H1 (cell line): Measurements from ENCODE around the gene MIPEP. TPM values are rescaled to one million over a fixed set of nuclear protein-coding genes. Genes with fewer than 3 reads are reported as not detected.

Experiments used
- CTCF ChIA-PET: fragments of 300-600 bp; sonication (Branson Sonifier 250); formaldehyde crosslinking; loops from one replicate; lab custom pipeline; 2021; ENCODE audit not compliant: partially characterized antibody; lab: Charles Lee
- POLR2A ChIA-PET: fragments of 300-600 bp; sonication (Branson Sonifier 250); formaldehyde crosslinking; loops from one replicate; lab custom pipeline; 2021; ENCODE audit warnings: inconsistent platforms; ENCODE audit not compliant: partially characterized antibody; lab: Charles Lee
- DNase-seq, 2 experiments: peaks; one replicate each; pipeline versions ENCODE4 v3.0.0 to v3.0.0-alpha.2; 2010 to 2022; ENCODE audit warnings: low spot score in 2 of 2, low read depth in 1 of 2, mixed read lengths in 1 of 2
- FAIRE-seq: peaks from 2 replicates; lab custom pipeline; 2011; peaks lifted over from hg19 to GRCh38; lab: Jason Lieb, UNC
- H2AFZ ChIP-seq: 2 replicates; pipeline ENCODE4 v1.8.1; 2012; ENCODE audit warnings: low read length, inconsistent platforms
- H2AK5ac ChIP-seq: 2 replicates; pipeline ENCODE4 v1.6.1; 2013; ENCODE audit warnings: low read depth, low read length
- H2BK120ac ChIP-seq: replicated peaks from 2 replicates; pipeline ENCODE3; 2013; ENCODE audit warnings: low read depth, low read length, inconsistent platforms
- H2BK12ac ChIP-seq: 2 replicates; pipeline ENCODE4 v1.6.1; 2013; ENCODE audit warnings: low read depth, low read length
- H2BK15ac ChIP-seq: 2 replicates; pipeline ENCODE4 v1.6.1; 2013; ENCODE audit warnings: low read length
- H2BK20ac ChIP-seq: 2 replicates; pipeline ENCODE4 v1.6.1; 2013; ENCODE audit warnings: low read length
- H2BK5ac ChIP-seq: 2 replicates; pipeline ENCODE4 v1.6.1; 2013; ENCODE audit warnings: low read depth, low read length
- H3K14ac ChIP-seq: 2 replicates; pipeline ENCODE4 v1.6.1; 2013; ENCODE audit warnings: inconsistent platforms; ENCODE audit not compliant: insufficient read length
- H3K18ac ChIP-seq: 2 replicates; pipeline ENCODE4 v1.6.1; 2013; ENCODE audit warnings: low read length; ENCODE audit errors: extremely low read depth
- H3K23ac ChIP-seq: 2 replicates; pipeline ENCODE4 v1.6.1; 2013; ENCODE audit warnings: inconsistent platforms; ENCODE audit not compliant: insufficient read length
- H3K23me2 ChIP-seq: 2 replicates; pipeline ENCODE4 v1.6.1; 2013; ENCODE audit warnings: low read depth, low read length
- H3K27ac ChIP-seq: 2 replicates; pipeline ENCODE4 v1.6.1; 2011; ENCODE audit warnings: low read depth, low read length, inconsistent platforms
- H3K27me3 ChIP-seq, 4 experiments: replicated peaks in 1 of 4; 1 replicate in 1 of 4; 2 replicates in 3 of 4; pipeline versions ENCODE4 v1.6.1 to v1.8.1; 2011 to 2013; ENCODE audit warnings: low read length in 3 of 4, mild to moderate bottlenecking in 3 of 4, inconsistent platforms in 2 of 4, mixed read lengths in 2 of 4, moderate library complexity in 1 of 4; ENCODE audit not compliant: control insufficient read depth in 3 of 4, insufficient read depth in 3 of 4; ENCODE audit errors: extremely low read depth in 1 of 4
- H3K36me3 ChIP-seq, 4 experiments: 2 replicates each; pipeline versions ENCODE4 v1.6.1 to v1.8.1; 2011 to 2013; ENCODE audit warnings: mild to moderate bottlenecking in 4 of 4, low read length in 3 of 4, moderate library complexity in 2 of 4, control low read depth in 1 of 4, inconsistent platforms in 1 of 4; ENCODE audit not compliant: insufficient read depth in 4 of 4, control insufficient read depth in 2 of 4
- H3K4ac ChIP-seq: replicated peaks from 2 replicates; pipeline ENCODE3; 2013; ENCODE audit warnings: low read length, low read depth, mixed read lengths, inconsistent platforms; ENCODE audit not compliant: insufficient read length
- H3K4me1 ChIP-seq, 4 experiments: replicated peaks in 1 of 4; 1 replicate in 1 of 4; 2 replicates in 3 of 4; pipeline versions ENCODE4 v1.6.1 to v1.8.1; 2011 to 2013; ENCODE audit warnings: low read length in 3 of 4, inconsistent platforms in 2 of 4, mixed read lengths in 1 of 4; ENCODE audit not compliant: insufficient read depth in 4 of 4, control insufficient read depth in 3 of 4
- H3K4me2 ChIP-seq, 2 experiments: 2 replicates each; pipeline versions ENCODE4 v1.6.1 to v1.8.1; 2011 to 2013; ENCODE audit warnings: low read depth in 2 of 2, low read length in 2 of 2, control low read depth in 1 of 2, inconsistent platforms in 1 of 2, mild to moderate bottlenecking in 1 of 2; ENCODE audit not compliant: insufficient read depth in 1 of 2
- H3K4me3 ChIP-seq, 4 experiments: fragments of 200-600, 300-600 bp in 1 of 4; sonication (generic), shearing (Covaris generic), sonication (Bioruptor Twin) in 1 of 4; 2 replicates each; pipeline versions ENCODE4 v1.5.1 to v1.8.1; 2011 to 2016; ENCODE audit warnings: low read length in 4 of 4, low read depth in 3 of 4, control low read depth in 2 of 4, inconsistent platforms in 2 of 4, mild to moderate bottlenecking in 2 of 4, mixed read lengths in 1 of 4, moderate library complexity in 1 of 4; ENCODE audit not compliant: insufficient read depth in 2 of 4; ENCODE audit errors: extremely low read depth in 1 of 4
- H3K56ac ChIP-seq: replicated peaks from 2 replicates; pipeline ENCODE3; 2013; ENCODE audit warnings: low read depth, mild to moderate bottlenecking, mixed read lengths, low read length, inconsistent platforms; ENCODE audit not compliant: insufficient read length
- H3K79me1 ChIP-seq: 2 replicates; pipeline ENCODE4 v1.6.1; 2013; ENCODE audit warnings: low read depth, low read length, control low read depth
- H3K79me2 ChIP-seq, 2 experiments: 2 replicates each; pipeline versions ENCODE4 v1.6.1 to v1.8.1; 2012 to 2013; ENCODE audit warnings: low read length in 2 of 2, mild to moderate bottlenecking in 2 of 2, inconsistent platforms in 1 of 2; ENCODE audit not compliant: insufficient read depth in 2 of 2, control insufficient read depth in 1 of 2
- H3K9ac ChIP-seq, 4 experiments: replicated peaks in 1 of 4; 1 replicate in 1 of 4; 2 replicates in 3 of 4; pipeline versions ENCODE4 v1.6.1 to v1.8.1; 2011 to 2013; ENCODE audit warnings: low read depth in 3 of 4, low read length in 3 of 4, control low read depth in 2 of 4, mild to moderate bottlenecking in 2 of 4, moderate library complexity in 2 of 4, inconsistent platforms in 1 of 4; ENCODE audit errors: extremely low read depth in 1 of 4
- H3K9me3 ChIP-seq, 2 experiments: 2 replicates each; pipeline versions ENCODE4 v1.6.1 to v1.8.1; 2012 to 2013; ENCODE audit warnings: mild to moderate bottlenecking in 2 of 2, moderate library complexity in 2 of 2, control low read depth in 1 of 2, inconsistent platforms in 1 of 2, low read depth in 1 of 2, low read length in 1 of 2, mixed read lengths in 1 of 2; ENCODE audit not compliant: insufficient read depth in 2 of 2
- H4K20me1 ChIP-seq, 2 experiments: replicated peaks in 1 of 2; 2 replicates each; pipeline versions ENCODE3 to v1.8.1; 2011 to 2013; ENCODE audit warnings: inconsistent platforms in 2 of 2, low read length in 2 of 2, mild to moderate bottlenecking in 1 of 2; ENCODE audit not compliant: insufficient read depth in 2 of 2, control insufficient read depth in 1 of 2
- H4K5ac ChIP-seq: 2 replicates; pipeline ENCODE4 v1.6.1; 2013; ENCODE audit warnings: low read length, low read depth, mixed read lengths, inconsistent platforms; ENCODE audit not compliant: insufficient read length
- H4K8ac ChIP-seq: 2 replicates; pipeline ENCODE4 v1.8.0; 2013; ENCODE audit warnings: mild to moderate bottlenecking, moderate library complexity, low read length, inconsistent platforms; ENCODE audit not compliant: insufficient read depth; ENCODE audit errors: extremely low read depth
- H4K91ac ChIP-seq: replicated peaks from 2 replicates; pipeline ENCODE3; 2013; ENCODE audit warnings: low read length, mixed read lengths, inconsistent platforms; ENCODE audit not compliant: insufficient read length
- ATF3 ChIP-seq: IDR thresholded peaks from 2 replicates; pipeline ENCODE4 v1.6.1; 2011; ENCODE audit warnings: low read depth, mild to moderate bottlenecking, low read length; ENCODE audit not compliant: insufficient read depth
- CBX5 ChIP-seq: fragments of 300-800, 300-1000 bp; sonication (generic); IDR thresholded peaks from 2 replicates; pipeline ENCODE4 v1.7.1; 2016; ENCODE audit warnings: antibody characterized with exemption, low read length, low read depth
- CREB1 ChIP-seq: IDR thresholded peaks from 2 replicates; pipeline ENCODE4 v1.6.1; 2012; ENCODE audit warnings: inconsistent platforms
- GTF2F1 ChIP-seq: IDR thresholded peaks from 2 replicates; pipeline ENCODE4 v1.6.1; 2012; ENCODE audit warnings: low read depth, low read length, improper control_type of control experiment, borderline replicate concordance
- HDAC2 ChIP-seq, 2 experiments: fragments of 300-600 bp in 1 of 2; sonication (generic) in 1 of 2; IDR thresholded peaks; 2 replicates each; pipeline ENCODE4 v1.6.1; 2011 to 2012; ENCODE audit warnings: low read depth in 2 of 2, low read length in 2 of 2, mild to moderate bottlenecking in 2 of 2, moderate library complexity in 2 of 2, borderline replicate concordance in 1 of 2, inconsistent platforms in 1 of 2
- RXRA ChIP-seq: IDR thresholded peaks from 2 replicates; pipeline ENCODE4 v1.6.1; 2011; ENCODE audit warnings: low read depth, mild to moderate bottlenecking, low read length, moderate library complexity; ENCODE audit not compliant: insufficient read depth
- WGBS, 2 experiments: shearing (Covaris generic) in 1 of 2; methylation state at CpG; one replicate each; pipeline versions ENCODE4 v1.1.6 to v1.1.7; 2013 to 2015; ENCODE audit warnings: low lambda C conversion rate in 2 of 2, mixed read lengths in 2 of 2, inconsistent platforms in 1 of 2, low coverage in 1 of 2, missing lambda C conversion rate in 1 of 2; ENCODE audit not compliant: insufficient replicate concordance in 2 of 2, insufficient coverage in 1 of 2, insufficient read length in 1 of 2; ENCODE audit errors: extremely low coverage in 1 of 2, missing lambda C conversion rate in 1 of 2; 5-methylcytosine and 5-hydroxymethylcytosine counted together
- polyA plus RNA-seq, 7 experiments: library from polyadenylated mRNA; depleted of rRNA in 3 of 7; stranded (reverse) in 5 of 7; unstranded in 2 of 7; fragments of >200 nt in 5 of 7; fragments of 200-250 nt in 2 of 7; gene quantifications; 1 replicate in 5 of 7; 2 replicates in 1 of 7; 4 replicates in 1 of 7; pipeline versions ENCODE4 v1.2.1 to v1.2.3, GENCODE V29; 2011 to 2013; ENCODE audit warnings: missing spikeins in 2 of 7, mixed read lengths in 2 of 7
- total RNA-seq: library from RNA; stranded (reverse); fragmentation: NEBNext Ultra II Directional; extraction: Animal tissue kit (Norgen Biotek cat#: 25700); gene quantifications from 2 replicates; pipeline ENCODE4 v1.2.1, GENCODE V29; 2021
- TF ChIP-seq, protein P1 (sequence below): IDR thresholded peaks from 2 replicates; pipeline ENCODE4 v1.6.1; 2012; ENCODE audit warnings: inconsistent platforms

Gene MIPEP
- total and polyA plus RNA-seq, 2 of the 8 experiments (the other 6 are each of a cell fraction or from before 2014, with no cell fraction given): 24.0 to 24.2 TPM

DNA sequence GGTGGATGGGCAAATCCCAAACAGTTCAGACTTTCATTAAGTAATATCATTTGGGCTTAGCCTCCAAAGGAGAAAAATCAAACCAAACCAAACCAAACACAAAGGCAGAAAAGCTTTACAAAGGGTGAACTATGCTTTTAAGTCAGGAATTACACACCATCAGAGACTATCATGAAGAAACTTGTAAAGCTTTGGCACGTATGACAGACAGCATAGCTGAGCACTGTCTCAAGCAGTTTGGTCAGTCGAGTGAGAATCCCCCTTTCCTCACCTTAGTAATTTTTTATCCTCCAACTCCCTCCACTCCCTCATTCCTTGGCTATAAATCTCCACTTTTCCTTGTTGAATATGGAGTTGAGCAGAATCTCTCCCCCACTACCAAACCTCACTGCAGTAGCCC, 72.1 kb downstream of the MIPEP start:
- no peaks in the 10 kb centered on the region for H3K4me1 ChIP-seq
- H3K56ac ChIP-seq: no peak overlapping the region
- no peaks in the 10 kb centered on the region for H3K23me2 ChIP-seq
- no peak overlapping the region for H4K5ac ChIP-seq
- H2AFZ ChIP-seq: no peak overlapping the region
- H4K91ac ChIP-seq: no peak overlapping the region
- no peaks in the 10 kb centered on the region for H4K20me1 ChIP-seq
- no peak overlapping the region for H3K14ac ChIP-seq
- no peak overlapping the region for H2AK5ac ChIP-seq
- H2BK12ac ChIP-seq: no peak overlapping the region
- H3K4ac ChIP-seq: no peak overlapping the region
- WGBS, 2 experiments: 88% methylated on average over 2 of the region's 2 CpGs; no CpG with 5 or more reads in 1 of the 2 experiments
- DNase-seq: no peak
- H3K36me3 ChIP-seq: no peaks in the 10 kb centered on the region
- H2BK120ac ChIP-seq: no peak overlapping the region
- no peak for TF ChIP-seq CBX5
- TF ChIP-seq CREB1: no peak
- TF ChIP-seq, protein P1, sequence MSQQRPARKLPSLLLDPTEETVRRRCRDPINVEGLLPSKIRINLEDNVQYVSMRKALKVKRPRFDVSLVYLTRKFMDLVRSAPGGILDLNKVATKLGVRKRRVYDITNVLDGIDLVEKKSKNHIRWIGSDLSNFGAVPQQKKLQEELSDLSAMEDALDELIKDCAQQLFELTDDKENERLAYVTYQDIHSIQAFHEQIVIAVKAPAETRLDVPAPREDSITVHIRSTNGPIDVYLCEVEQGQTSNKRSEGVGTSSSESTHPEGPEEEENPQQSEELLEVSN: no peak
- no peak for TF ChIP-seq RXRA
- TF ChIP-seq HDAC2 (IDR thresholded peaks at IDR 0.05; ENCODE audit: borderline replicate concordance in 1 of 2, low read depth in 2 of 2, low read length in 2 of 2): no peak
- no peak for TF ChIP-seq ATF3
- TF ChIP-seq GTF2F1: no peak
- no peak overlapping the region for H3K4me3 ChIP-seq
- no peak for FAIRE-seq
- H2BK20ac ChIP-seq: no peak overlapping the region
- H3K4me2 ChIP-seq: no peak overlapping the region
- no peaks in the 10 kb centered on the region for H3K79me2 ChIP-seq
- H2BK5ac ChIP-seq: no peak overlapping the region
- no peak overlapping the region for H2BK15ac ChIP-seq
- H3K9ac ChIP-seq: no peak overlapping the region
- CTCF ChIA-PET: no interaction called here
- H3K23ac ChIP-seq: no peak overlapping the region
- H4K8ac ChIP-seq: no peak overlapping the region
- no peak overlapping the region for H3K18ac ChIP-seq
- no peaks in the 10 kb centered on the region for H3K79me1 ChIP-seq
- H3K27ac ChIP-seq: no peak overlapping the region
- H3K27me3 ChIP-seq: no peaks in the 10 kb centered on the region
- POLR2A ChIA-PET: no interaction called here
- no peaks in the 10 kb centered on the region for H3K9me3 ChIP-seq
